ENCODE results near the gene CCDC12.

The CCDC12 gene

GRCh38 chr3:47010910-47011309 lies 34.4 kb upstream of the CCDC12 start:
- Histone ChIP-seq H3K27me3 (ENCODE audit: insufficient read depth, insufficient read length) (no peaks in the 10 kb centered on the region), H3K36me3 (ENCODE audit: insufficient read depth, insufficient read length, low read length) (peaks cover 44% of the 10 kb centered on the region), H3K4me1 (ENCODE audit: insufficient read depth, insufficient read length) (peaks cover 6% of the 10 kb centered on the region), H3K9me3 (ENCODE audit: insufficient read depth, low read length) (no peaks in the 10 kb centered on the region), H3K4me3 (ENCODE audit: insufficient read length, low read depth) (no peak overlapping the region), H3K9ac (ENCODE audit: insufficient read length, low read depth) (no peak overlapping the region)
- no peak for DNase-seq (ENCODE audit: low read depth, low spot score)
- TF ChIP-seq ZNF274 (IDR thresholded peaks at IDR 0.05; ENCODE audit: low read depth, low read length) (no peak), SUZ12 (IDR thresholded peaks at IDR 0.05; ENCODE audit: extremely low read depth, insufficient read depth, insufficient read length) (no peak), YY1 (IDR thresholded peaks at IDR 0.05; ENCODE audit: insufficient read depth, insufficient read length) (no peak)

- TF ChIP-seq ZNF274 (IDR thresholded peaks at IDR 0.05; ENCODE audit: low read depth, low read length): no peak
- no peak for TF ChIP-seq SUZ12 (IDR thresholded peaks at IDR 0.05; ENCODE audit: extremely low read depth, insufficient read depth, insufficient read length)
- no peak for TF ChIP-seq YY1 (IDR thresholded peaks at IDR 0.05; ENCODE audit: insufficient read depth, insufficient read length)
- no peak for DNase-seq (ENCODE audit: low read depth, low spot score)
- peak overlapping the region; percentile 89 for H3K9ac ChIP-seq (ENCODE audit: insufficient read length, low read depth)
- H3K27me3 ChIP-seq (ENCODE audit: insufficient read depth, insufficient read length): no peaks in the 10 kb centered on the region
- H3K9me3 ChIP-seq (ENCODE audit: insufficient read depth, low read length): no peaks in the 10 kb centered on the region
- peaks cover 6% of the 10 kb centered on the region for H3K4me1 ChIP-seq (ENCODE audit: insufficient read depth, insufficient read length)
- H3K4me3 ChIP-seq (ENCODE audit: insufficient read length, low read depth): peak overlapping the region; percentile 54
- H3K36me3 ChIP-seq (ENCODE audit: insufficient read depth, insufficient read length, low read length): peaks cover 45% of the 10 kb centered on the region
These were observed 33.7 kb upstream of the CCDC12 start for GRCh38 chr3:47010111-47010712.

- H3K4me3 ChIP-seq (ENCODE audit: insufficient read length, low read depth): peak overlapping the region; percentile 54
- H3K4me1 ChIP-seq (ENCODE audit: insufficient read depth, insufficient read length): peaks cover 6% of the 10 kb centered on the region
- H3K27me3 ChIP-seq (ENCODE audit: insufficient read depth, insufficient read length): no peaks in the 10 kb centered on the region
- peaks cover 48% of the 10 kb centered on the region for H3K36me3 ChIP-seq (ENCODE audit: insufficient read depth, insufficient read length, low read length)
- TF ChIP-seq ZNF274 (IDR thresholded peaks at IDR 0.05; ENCODE audit: low read depth, low read length) (no peak), YY1 (IDR thresholded peaks at IDR 0.05; ENCODE audit: insufficient read depth, insufficient read length) (no peak), SUZ12 (IDR thresholded peaks at IDR 0.05; ENCODE audit: extremely low read depth, insufficient read depth, insufficient read length) (no peak)
- no peaks in the 10 kb centered on the region for H3K9me3 ChIP-seq (ENCODE audit: insufficient read depth, low read length)
- H3K9ac ChIP-seq (ENCODE audit: insufficient read length, low read depth): peak overlapping the region; percentile 89
- no peak for DNase-seq (ENCODE audit: low read depth, low spot score)
These were observed 32.9 kb upstream of the CCDC12 start for GRCh38 chr3:47009225-47010110.

- Histone ChIP-seq H3K4me1 (ENCODE audit: insufficient read depth, insufficient read length) (peaks cover 6% of the 10 kb centered on the region), H3K27me3 (ENCODE audit: insufficient read depth, insufficient read length) (no peaks in the 10 kb centered on the region), H3K4me3 (ENCODE audit: insufficient read length, low read depth) (peak overlapping the region; percentile 19), H3K36me3 (ENCODE audit: insufficient read depth, insufficient read length, low read length) (peaks cover 44% of the 10 kb centered on the region), H3K9me3 (ENCODE audit: insufficient read depth, low read length) (no peaks in the 10 kb centered on the region), H3K9ac (ENCODE audit: insufficient read length, low read depth) (peak overlapping the region; percentile 26)
- DNase-seq (ENCODE audit: low read depth, low spot score): no peak
- TF ChIP-seq SUZ12 (IDR thresholded peaks at IDR 0.05; ENCODE audit: extremely low read depth, insufficient read depth, insufficient read length) (no peak), ZNF274 (IDR thresholded peaks at IDR 0.05; ENCODE audit: low read depth, low read length) (no peak), YY1 (IDR thresholded peaks at IDR 0.05; ENCODE audit: insufficient read depth, insufficient read length) (no peak)
These were observed 32.3 kb upstream of the CCDC12 start for GRCh38 chr3:47008851-47009224.

- Histone ChIP-seq H3K27me3 (ENCODE audit: insufficient read depth, insufficient read length) (no peaks in the 10 kb centered on the region), H3K4me3 (ENCODE audit: insufficient read length, low read depth) (no peak overlapping the region), H3K36me3 (ENCODE audit: insufficient read depth, insufficient read length, low read length) (peaks cover 44% of the 10 kb centered on the region), H3K9me3 (ENCODE audit: insufficient read depth, low read length) (no peaks in the 10 kb centered on the region), H3K4me1 (ENCODE audit: insufficient read depth, insufficient read length) (peaks cover 5% of the 10 kb centered on the region), H3K9ac (ENCODE audit: insufficient read length, low read depth) (no peak overlapping the region)
- no peak for DNase-seq (ENCODE audit: low read depth, low spot score)
- TF ChIP-seq YY1 (IDR thresholded peaks at IDR 0.05; ENCODE audit: insufficient read depth, insufficient read length): no peak
- no peak for TF ChIP-seq SUZ12 (IDR thresholded peaks at IDR 0.05; ENCODE audit: extremely low read depth, insufficient read depth, insufficient read length)
- TF ChIP-seq ZNF274 (IDR thresholded peaks at IDR 0.05; ENCODE audit: low read depth, low read length): no peak
These were observed 31.8 kb upstream of the CCDC12 start for GRCh38 chr3:47008234-47008796.

GRCh38 chr3:47007482-47008233 lies 31.1 kb upstream of the CCDC12 start:
- Histone ChIP-seq H3K4me1 (ENCODE audit: insufficient read depth, insufficient read length) (no peaks in the 10 kb centered on the region), H3K27me3 (ENCODE audit: insufficient read depth, insufficient read length) (no peaks in the 10 kb centered on the region), H3K9ac (ENCODE audit: insufficient read length, low read depth) (no peak overlapping the region), H3K9me3 (ENCODE audit: insufficient read depth, low read length) (no peaks in the 10 kb centered on the region), H3K36me3 (ENCODE audit: insufficient read depth, insufficient read length, low read length) (peaks cover 47% of the 10 kb centered on the region), H3K4me3 (ENCODE audit: insufficient read length, low read depth) (no peak overlapping the region)
- no peak for DNase-seq (ENCODE audit: low read depth, low spot score)
- TF ChIP-seq ZNF274 (IDR thresholded peaks at IDR 0.05; ENCODE audit: low read depth, low read length) (no peak), YY1 (IDR thresholded peaks at IDR 0.05; ENCODE audit: insufficient read depth, insufficient read length) (no peak), SUZ12 (IDR thresholded peaks at IDR 0.05; ENCODE audit: extremely low read depth, insufficient read depth, insufficient read length) (no peak)

Data from NT2/D1 (cell line).